NCI-H1048 (cell line): ENCODE measurements around the gene OR4M2.
"Not testable (repeated sequence)": the region's sequence is repeated elsewhere in the genome, so short reads cannot be mapped to it uniquely, and the experiment has no call there.

Experiments
- DNase-seq: peaks from one replicate; lab custom pipeline; 2025; lab: John Stamatoyannopoulos, UW

The OR4M2 gene

GRCh38 chr15:22080227-22080626 lies at the start of gene OR4M2:
OR4M2 (plus strand) TSS chr15:22080527; CDS start chr15:22080625, 98 bp downstream.
- DNase-seq, result not testable (repeated sequence)

DNA sequence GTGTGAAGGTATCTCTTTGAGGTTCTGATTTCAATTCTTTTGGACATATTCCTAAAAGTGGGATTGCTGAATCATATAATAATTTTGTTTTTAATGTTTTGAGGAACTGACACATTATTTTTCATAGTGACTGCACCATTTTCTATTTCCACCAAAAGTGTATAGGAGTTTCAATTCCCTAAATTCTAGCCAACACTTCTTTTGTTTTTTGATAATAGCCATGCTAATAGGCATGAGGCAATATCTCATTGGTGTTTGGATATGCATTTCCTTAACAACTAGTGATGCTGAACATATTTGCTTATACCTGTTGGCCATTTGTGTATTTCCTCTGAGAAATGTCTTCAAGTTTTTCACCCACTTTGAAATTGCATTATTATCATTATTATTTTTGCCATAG lies 11.1 kb upstream of the OR4M2 start:
- DNase-seq, result not testable (repeated sequence)

DNA sequence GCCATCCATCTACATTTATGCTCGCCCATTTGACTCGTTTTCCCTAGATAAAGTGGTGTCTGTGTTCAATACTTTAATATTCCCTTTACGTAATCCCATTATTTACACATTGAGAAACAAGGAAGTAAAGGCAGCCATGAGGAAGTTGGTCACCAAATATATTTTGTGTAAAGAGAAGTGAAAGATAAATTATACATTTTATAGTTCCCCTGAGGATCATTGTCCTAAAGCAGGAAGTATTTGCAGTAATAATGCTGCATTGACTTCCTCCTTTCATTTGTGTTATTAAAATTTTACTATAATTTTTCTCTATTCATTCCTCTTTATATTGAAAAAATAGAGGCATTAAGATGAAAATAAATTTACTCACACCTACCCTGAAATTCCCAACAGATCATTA lies 1.1 kb downstream of the OR4M2 start:
- DNase-seq, result not testable (repeated sequence)

DNA sequence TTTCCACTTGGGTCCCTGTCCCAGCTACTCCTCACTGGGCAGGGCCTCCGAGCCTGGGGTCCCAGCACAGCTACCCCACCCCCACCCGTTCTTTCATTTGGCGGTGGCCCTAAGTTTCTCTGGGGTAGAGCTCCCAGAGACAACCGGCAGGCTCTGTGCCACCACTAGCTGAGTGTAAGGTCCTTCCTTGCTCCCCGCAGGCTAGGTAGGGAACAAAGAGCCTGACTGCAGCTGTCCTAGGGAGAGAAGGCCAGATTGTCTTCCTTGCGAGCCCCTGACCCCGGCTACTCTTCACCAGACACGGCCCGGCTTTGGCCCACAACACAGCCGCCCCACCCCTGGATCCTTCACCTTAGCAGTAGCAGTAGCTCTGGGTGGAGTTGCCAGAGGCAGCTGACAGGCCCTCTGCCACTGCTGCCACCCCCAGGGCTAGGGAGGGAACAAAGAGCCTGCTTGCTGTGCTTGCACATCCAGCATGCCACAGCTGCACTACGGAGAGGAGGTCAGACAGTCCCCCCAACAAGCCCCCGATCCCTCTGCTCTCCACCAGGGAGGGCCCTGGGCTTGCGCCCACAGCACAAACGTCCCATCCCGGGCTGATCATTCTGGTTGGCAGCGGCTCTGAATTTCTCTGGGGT lies 18.4 kb downstream of the OR4M2 start:
- not testable (repeated sequence) for DNase-seq

DNA sequence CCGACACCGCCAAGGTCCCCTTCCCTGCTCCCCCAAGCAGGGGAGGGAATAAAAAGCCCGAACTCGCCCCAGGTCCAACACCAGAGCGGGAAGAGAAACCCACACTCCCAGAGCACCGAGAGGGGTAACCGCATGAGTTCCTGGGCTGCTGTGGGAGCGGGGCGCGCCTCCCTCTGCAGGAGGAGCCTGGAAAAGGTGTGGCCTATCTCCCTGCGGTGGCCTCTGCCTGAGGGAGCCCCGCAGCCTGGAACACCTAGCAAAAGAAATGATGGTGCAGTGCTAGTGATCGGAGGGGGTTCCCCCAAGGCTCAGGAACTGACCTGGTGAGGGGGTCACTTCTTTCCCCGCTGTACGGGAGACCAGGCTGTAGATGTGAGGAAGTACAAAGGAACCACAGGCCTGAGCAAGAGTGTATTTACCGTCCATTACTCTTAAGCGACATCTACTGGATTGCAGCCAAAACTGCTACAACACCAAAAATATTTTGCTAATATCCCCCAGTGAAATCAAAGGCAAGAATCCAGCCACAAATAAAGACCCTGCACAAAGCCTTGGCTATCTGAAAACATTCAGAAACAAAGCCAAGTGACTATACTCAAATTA lies 19.1 kb downstream of the OR4M2 start:
- not testable (repeated sequence) for DNase-seq

DNA sequence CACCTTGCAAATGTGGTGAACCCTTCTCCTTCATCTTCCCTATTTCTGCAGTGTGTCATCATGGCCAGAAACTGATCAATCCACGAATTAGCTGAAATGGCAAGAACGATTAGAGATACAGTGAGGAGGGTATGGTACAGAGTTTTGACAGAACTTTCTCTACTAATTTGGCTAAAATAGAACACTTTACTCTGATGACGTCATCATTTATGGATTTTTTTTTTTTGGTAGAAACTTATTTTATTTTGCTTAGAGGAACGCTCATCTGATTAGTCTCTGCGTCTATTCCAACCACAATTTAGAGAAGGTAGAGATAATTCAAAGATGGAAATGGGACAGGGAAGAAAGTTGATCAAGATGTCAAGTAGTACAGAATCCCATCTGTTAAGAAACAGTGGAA lies 41.7 kb downstream of the OR4M2 start:
- DNase-seq, result not testable (repeated sequence)
